ENCODE results near the gene STING1. TPM values are rescaled to one million over a fixed set of nuclear protein-coding genes. Genes with fewer than 3 reads are reported as not detected.

Gene STING1
- total RNA-seq, 2 experiments from 2014 or later, result 136 to 140 TPM

GRCh38 chr5:139460455-139460854 lies 22.1 kb downstream of the STING1 start:
- Mint-ChIP-seq H3K9me3 (no peaks in the 10 kb centered on the region), H3K27me3 (ENCODE audit: low read depth) (no peaks in the 10 kb centered on the region), H3K36me3 (ENCODE audit: low read depth) (no peaks in the 10 kb centered on the region), H3K27ac (peak overlapping the region; percentile 18), H3K4me1 (ENCODE audit: low read depth) (peaks cover 48% of the 10 kb centered on the region), H3K4me3 (no peak overlapping the region)
- intact Hi-C loops (cut with micrococcal nuclease), result loop anchor here (1.0 kb wide), 1 partner anchor 8 kb away; no protein-coding TSS in a partner anchor
- DNase-seq, result no peak
- CTCF ChIA-PET, result interaction anchor here (0.6 to 1.9 kb wide), 3 partner anchors 21 to 57 kb away, joined by 3 to 8 read pairs (median 3); partner anchors contain the start of genes DNAJC18 and SPATA24

GRCh38 chr5:139459451-139459934 lies 23.1 kb downstream of the STING1 start:
- CTCF ChIA-PET, result interaction anchor here (0.9 to 1.9 kb wide), 6 partner anchors 12 to 56 kb away, joined by 3 to 8 read pairs (median 4); partner anchors contain the start of genes DNAJC18, SPATA24 and STING1
- Mint-ChIP-seq H3K9me3 (no peaks in the 10 kb centered on the region), H3K4me1 (ENCODE audit: low read depth) (peaks cover 51% of the 10 kb centered on the region), H3K4me3 (peak overlapping the region; percentile 50), H3K27ac (peak overlapping the region; percentile 94), H3K36me3 (ENCODE audit: low read depth) (no peaks in the 10 kb centered on the region), H3K27me3 (ENCODE audit: low read depth) (no peaks in the 10 kb centered on the region)
- intact Hi-C loops (cut with micrococcal nuclease), result loop anchor here (1.0 to 2.0 kb wide), 6 partner anchors 12 to 55 kb away; partner anchors contain the start of genes SPATA24 and STING1
- DNase-seq, result peak; percentile 71

- Mint-ChIP-seq H3K9me3 (no peaks in the 10 kb centered on the region), H3K36me3 (ENCODE audit: low read depth) (no peaks in the 10 kb centered on the region), H3K4me1 (ENCODE audit: low read depth) (peaks cover 54% of the 10 kb centered on the region), H3K27ac (peak overlapping the region; percentile 94), H3K27me3 (ENCODE audit: low read depth) (no peaks in the 10 kb centered on the region), H3K4me3 (peak overlapping the region; percentile 50)
- DNase-seq, result peak; percentile 93
- CTCF ChIA-PET, result interaction anchor here (0.6 to 1.9 kb wide), 10 partner anchors 11 to 66 kb away, joined by 3 to 8 read pairs (median 4); partner anchors contain the start of genes DNAJC18 and STING1
- intact Hi-C loops (cut with micrococcal nuclease), result loop anchor here (1.0 to 2.0 kb wide), 6 partner anchors 11 to 54 kb away; partner anchors contain the start of genes SPATA24 and STING1
Observed at GRCh38 chr5:139458580-139459407, 23.8 kb downstream of the STING1 start.

GRCh38 chr5:139457653-139458306 lies 24.8 kb downstream of the STING1 start:
- DNase-seq, result no peak
- Mint-ChIP-seq H3K27ac (peak overlapping the region; percentile 94), H3K27me3 (ENCODE audit: low read depth) (no peaks in the 10 kb centered on the region), H3K9me3 (no peaks in the 10 kb centered on the region), H3K4me1 (ENCODE audit: low read depth) (peaks cover 58% of the 10 kb centered on the region), H3K4me3 (no peak overlapping the region), H3K36me3 (ENCODE audit: low read depth) (no peaks in the 10 kb centered on the region)
- intact Hi-C loops (cut with micrococcal nuclease), result loop anchor here (2.0 kb wide), 2 partner anchors 53 to 55 kb away; partner anchors contain the start of gene SPATA24
- CTCF ChIA-PET, result interaction anchor here (0.5 to 1.7 kb wide), 5 partner anchors 10 to 67 kb away, joined by 3 to 6 read pairs (median 4); no protein-coding TSS in a partner anchor

- Mint-ChIP-seq H3K4me1 (ENCODE audit: low read depth) (peaks cover 58% of the 10 kb centered on the region), H3K27me3 (ENCODE audit: low read depth) (no peaks in the 10 kb centered on the region), H3K9me3 (no peaks in the 10 kb centered on the region), H3K4me3 (no peak overlapping the region), H3K36me3 (ENCODE audit: low read depth) (no peaks in the 10 kb centered on the region), H3K27ac (peak overlapping the region; percentile 94)
- DNase-seq, result no peak
- CTCF ChIA-PET, result interaction anchor here (0.5 to 1.7 kb wide), 3 partner anchors 10 to 39 kb away, joined by 3 to 6 read pairs (median 4); no protein-coding TSS in a partner anchor
- intact Hi-C loops (cut with micrococcal nuclease), result no loop called here
Observed at GRCh38 chr5:139457241-139457640, 25.3 kb downstream of the STING1 start.

- no peak for DNase-seq
- Mint-ChIP-seq H3K4me1 (ENCODE audit: low read depth) (peaks cover 58% of the 10 kb centered on the region), H3K4me3 (no peak overlapping the region), H3K36me3 (ENCODE audit: low read depth) (no peaks in the 10 kb centered on the region), H3K27ac (peak overlapping the region; percentile 19), H3K27me3 (ENCODE audit: low read depth) (no peaks in the 10 kb centered on the region), H3K9me3 (no peaks in the 10 kb centered on the region)
- CTCF ChIA-PET, result interaction anchor here (0.7 to 2.1 kb wide), 2 partner anchors 36 to 56 kb away, joined by 3 to 9 read pairs; no protein-coding TSS in a partner anchor
- intact Hi-C loops (cut with micrococcal nuclease), result no loop called here
Observed at GRCh38 chr5:139456776-139457175, 25.8 kb downstream of the STING1 start.

GRCh38 chr5:139454568-139455290 lies 27.8 kb downstream of the STING1 start:
- Mint-ChIP-seq H3K4me1 (ENCODE audit: low read depth) (peaks cover 40% of the 10 kb centered on the region), H3K9me3 (no peaks in the 10 kb centered on the region), H3K27ac (no peak overlapping the region), H3K36me3 (ENCODE audit: low read depth) (no peaks in the 10 kb centered on the region), H3K4me3 (no peak overlapping the region), H3K27me3 (ENCODE audit: low read depth) (no peaks in the 10 kb centered on the region)
- no peak for DNase-seq
- CTCF ChIA-PET, result interaction anchor here (2.1 kb wide), 1 partner anchor 58 kb away, joined by 9 read pairs; no protein-coding TSS in a partner anchor
- intact Hi-C loops (cut with micrococcal nuclease), result no loop called here

- DNase-seq, result no peak
- Mint-ChIP-seq H3K4me1 (ENCODE audit: low read depth) (peaks cover 35% of the 10 kb centered on the region), H3K9me3 (no peaks in the 10 kb centered on the region), H3K27ac (peak overlapping the region; percentile 33), H3K36me3 (ENCODE audit: low read depth) (no peaks in the 10 kb centered on the region), H3K27me3 (ENCODE audit: low read depth) (no peaks in the 10 kb centered on the region), H3K4me3 (no peak overlapping the region)
- CTCF ChIA-PET, result no interaction called here
- intact Hi-C loops (cut with micrococcal nuclease), result no loop called here
Observed at GRCh38 chr5:139453683-139454567, 28.6 kb downstream of the STING1 start.

- Mint-ChIP-seq H3K27me3 (ENCODE audit: low read depth) (no peaks in the 10 kb centered on the region), H3K9me3 (peaks cover 3% of the 10 kb centered on the region), H3K36me3 (ENCODE audit: low read depth) (peaks cover 3% of the 10 kb centered on the region), H3K4me1 (ENCODE audit: low read depth) (peaks cover 38% of the 10 kb centered on the region), H3K4me3 (no peak overlapping the region), H3K27ac (no peak overlapping the region)
- intact Hi-C loops (cut with micrococcal nuclease), result no loop called here
- CTCF ChIA-PET, result no interaction called here
- no peak for DNase-seq
Observed at GRCh38 chr5:139451878-139452660, 30.5 kb downstream of the STING1 start.

GRCh38 chr5:139451176-139451575 lies 31.4 kb downstream of the STING1 start:
- Mint-ChIP-seq H3K27me3 (ENCODE audit: low read depth) (no peaks in the 10 kb centered on the region), H3K4me1 (ENCODE audit: low read depth) (peaks cover 40% of the 10 kb centered on the region), H3K36me3 (ENCODE audit: low read depth) (peaks cover 7% of the 10 kb centered on the region), H3K27ac (no peak overlapping the region), H3K9me3 (peaks cover 8% of the 10 kb centered on the region), H3K4me3 (no peak overlapping the region)
- intact Hi-C loops (cut with micrococcal nuclease), result no loop called here
- DNase-seq, result no peak
- CTCF ChIA-PET, result no interaction called here
